GM12878 (cell line): Measurements from ENCODE around the gene LCAT. TPM values are rescaled to one million over a fixed set of nuclear protein-coding genes. Genes with fewer than 3 reads are reported as not detected.

Experiments
- ATAC-seq: fragments of 200-7000 bp; cut with Tn5 transposase; 3 replicates; pipeline ENCODE4 v1.9.1; 2020; ENCODE audit warnings: mild to moderate bottlenecking, moderate library complexity
- BruUV-seq: library from RNA; stranded (reverse); fragments of 400-500 nt; replicated peaks from 2 replicates; lab custom pipeline; 2021; lab: Mats Ljungman, UMichigan
- CTCF ChIA-PET: fragments of 300-600 bp; sonication (Branson Sonifier 250); formaldehyde crosslinking; extraction: SDS; loops from one replicate; lab custom pipeline; 2021; ENCODE audit warnings: inconsistent platforms; lab: Yijun Ruan, JAX
- POLR2A ChIA-PET: fragments of 350-600 bp; formaldehyde crosslinking; extraction: SDS; loops from one replicate; lab custom pipeline; 2021; ENCODE audit warnings: inconsistent platforms; lab: Charles Lee
- RAD21 ChIA-PET: fragments of 300-600 bp; sonication (Branson Sonifier 250); formaldehyde crosslinking; loops from one replicate; lab custom pipeline; 2023; ENCODE audit warnings: antibody characterized with exemption; ENCODE audit not compliant: unreplicated experiment; lab: Charles Lee
- SMC1A ChIA-PET: fragments of 300-600 bp; sonication (Branson Sonifier 250); formaldehyde crosslinking; loops from one replicate; lab custom pipeline; 2023; ENCODE audit not compliant: unreplicated experiment, uncharacterized antibody; lab: Charles Lee
- DNase-seq: peaks from one replicate; pipeline ENCODE4 v3.0.0-alpha.2; 2011; ENCODE audit warnings: low read depth, low spot score
- FAIRE-seq: peaks from 3 replicates; lab custom pipeline; 2011; peaks lifted over from hg19 to GRCh38; lab: Jason Lieb, UNC
- H2AFZ ChIP-seq: 2 replicates; pipeline ENCODE4 v1.6.0; 2011; ENCODE audit warnings: low read depth, low read length, control low read depth; ENCODE audit not compliant: control insufficient read depth
- H3K27ac ChIP-seq: 2 replicates; pipeline ENCODE4 v1.5.1; 2011; ENCODE audit warnings: control low read depth; ENCODE audit not compliant: control insufficient read depth, insufficient read depth
- H3K27me3 ChIP-seq, 2 experiments: replicated peaks in 1 of 2; 2 replicates each; pipeline versions ENCODE4 v1.6.0 to v1.6.1; 2011; ENCODE audit warnings: low read length in 1 of 2; ENCODE audit not compliant: control insufficient read depth in 2 of 2, insufficient read depth in 2 of 2
- H3K36me3 ChIP-seq, 2 experiments: 2 replicates each; pipeline ENCODE4 v1.5.1; 2011; ENCODE audit warnings: low read length in 1 of 2; ENCODE audit not compliant: control insufficient read depth in 2 of 2, insufficient read depth in 2 of 2
- H3K4me1 ChIP-seq: 2 replicates; pipeline ENCODE4 v1.6.1; 2011; ENCODE audit warnings: mild to moderate bottlenecking, low read length, moderate library complexity, mixed read lengths; ENCODE audit not compliant: control insufficient read depth, insufficient read depth
- H3K4me2 ChIP-seq: 2 replicates; pipeline ENCODE4 v1.6.0; 2011; ENCODE audit warnings: control low read depth; ENCODE audit not compliant: control insufficient read depth, insufficient read depth
- H3K4me3 ChIP-seq: fragments of 200-600 bp; sonication (generic); 2 replicates; pipeline ENCODE4 v1.5.1; 2016
- H3K79me2 ChIP-seq: 2 replicates; pipeline ENCODE4 v1.6.0; 2011; ENCODE audit warnings: low read length; ENCODE audit not compliant: control insufficient read depth, insufficient read depth
- H3K9ac ChIP-seq: 2 replicates; pipeline ENCODE4 v1.8.0; 2011; ENCODE audit warnings: low read length, control low read depth, mixed read lengths; ENCODE audit not compliant: control insufficient read depth, insufficient read depth
- H3K9me3 ChIP-seq: replicated peaks from 3 replicates; pipeline ENCODE4 v1.5.1; 2011; ENCODE audit warnings: mild to moderate bottlenecking, low read length; ENCODE audit not compliant: control insufficient read depth, insufficient read depth
- H4K20me1 ChIP-seq: 2 replicates; pipeline ENCODE4 v1.6.0; 2011; ENCODE audit not compliant: control insufficient read depth, insufficient read depth
- CUX1 ChIP-seq: IDR thresholded peaks from 2 replicates; pipeline ENCODE4 v1.6.1; 2012; ENCODE audit warnings: improper control_type of control experiment, low read depth, low read length; ENCODE audit not compliant: insufficient replicate concordance
- IKZF2 ChIP-seq, 2 experiments: fragments of 450-650 bp; IDR thresholded peaks; 2 replicates each; pipeline ENCODE4 v1.6.1; 2017; ENCODE audit warnings: mild to moderate bottlenecking in 2 of 2, moderate library complexity in 2 of 2
- KAT2A ChIP-seq: conservative IDR thresholded peaks from 2 replicates; pipeline ENCODE4 v1.6.1; 2011; ENCODE audit warnings: low read depth, low read length; ENCODE audit not compliant: control insufficient read depth
- NBN ChIP-seq: fragments of 450-650 bp; IDR thresholded peaks from 2 replicates; pipeline ENCODE4 v1.6.1; 2016
- POLR2A ChIP-seq: IDR thresholded peaks from 2 replicates; pipeline ENCODE4 v1.6.1; 2011; ENCODE audit warnings: low read depth, mild to moderate bottlenecking, low read length
- STAT3 ChIP-seq: IDR thresholded peaks from 2 replicates; pipeline ENCODE4 v1.6.1; 2011; ENCODE audit warnings: low read depth, low read length, improper control_type of control experiment
- SUPT20H ChIP-seq: IDR thresholded peaks from 2 replicates; pipeline ENCODE4 v1.6.1; 2011; ENCODE audit warnings: low read depth, mild to moderate bottlenecking, low read length, moderate library complexity, borderline replicate concordance; ENCODE audit not compliant: control insufficient read depth
- TARDBP ChIP-seq: IDR thresholded peaks from 2 replicates; pipeline ENCODE4 v1.6.1; 2016; ENCODE audit warnings: borderline replicate concordance
- WGBS: methylation state at CpG from one replicate; pipeline ENCODE4 v1.1.6; 2016; ENCODE audit warnings: low lambda C conversion rate; ENCODE audit not compliant: insufficient replicate concordance, insufficient coverage; ENCODE audit errors: missing lambda C conversion rate; 5-methylcytosine and 5-hydroxymethylcytosine counted together
- in situ Hi-C: fragments of 300-500 bp; cut with MboI; formaldehyde crosslinking; loops from 9 replicates; pipeline ENCODE4 v1.14.3; 2018; ENCODE audit warnings: mixed read lengths
- intact Hi-C: fragments of 100-400 bp; cut with micrococcal nuclease; formaldehyde crosslinking; loops from one replicate; pipeline ENCODE4 v1.14.2; 2022; ENCODE audit not compliant: unreplicated experiment
- polyA plus RNA-seq, 11 experiments: library from polyadenylated mRNA; depleted of rRNA in 4 of 11; unstranded in 6 of 11; stranded (reverse) in 5 of 11; fragments of >200 nt; fragmentation: Nextera tagmentation in 4 of 11; fragmentation: Illumina TruSeq in 1 of 11; extraction: Ambion mirVana in 4 of 11; extraction: Trizol in 1 of 11; gene quantifications; 1 replicate in 1 of 11; 2 replicates in 10 of 11; pipeline versions ENCODE4 v1.2.1 to v1.2.3, GENCODE V29; 2011 to 2016; ENCODE audit warnings: inconsistent platforms in 2 of 11, missing spikeins in 2 of 11, low read depth in 1 of 11
- total RNA-seq, 4 experiments: library from RNA; depleted of rRNA in 3 of 4; stranded (reverse); fragments of >200 nt in 3 of 4; fragmentation: Illumina TruSeq in 1 of 4; extraction: Trizol in 1 of 4; gene quantifications; 2 replicates each; pipeline versions ENCODE4 v1.2.1 to v1.2.3, GENCODE V29; 2013 to 2021
- TF ChIP-seq, protein P1 (sequence below): fragments of 450-650 bp; IDR thresholded peaks from 2 replicates; pipeline ENCODE4 v1.6.1; 2018; ENCODE audit warnings: mild to moderate bottlenecking, low read depth, moderate library complexity; ENCODE audit not compliant: partially characterized antibody
- TF ChIP-seq, protein P2 (sequence below): fragments of 450-650 bp; IDR thresholded peaks from 2 replicates; pipeline ENCODE4 v1.6.1; 2016; ENCODE audit warnings: mild to moderate bottlenecking, moderate library complexity, borderline replicate concordance

LCAT gene
- total and polyA plus RNA-seq, 10 of the 15 experiments (the other 5 are each of a cell fraction or from before 2014, with no cell fraction given) = 0.61 to 11.7 (median 3.3) TPM

- no TSS peak for BruUV-seq
- FAIRE-seq (no peak), DNase-seq (peak; percentile 65), ATAC-seq (peak; percentile 80)
- Histone ChIP-seq H3K27ac (peak overlapping the region; percentile 98), H2AFZ (no peak overlapping the region), H3K9ac (peak overlapping the region; percentile 94), H3K4me1 (peaks cover 12% of the 10 kb centered on the region), H4K20me1 (no peaks in the 10 kb centered on the region), H3K27me3 (no peaks in the 10 kb centered on the region), H3K4me3 (peak overlapping the region; percentile 89), H3K79me2 (peaks cover 31% of the 10 kb centered on the region), H3K4me2 (peak overlapping the region; percentile 82), H3K9me3 (no peaks in the 10 kb centered on the region), H3K36me3 (peaks cover 18 to 21% of the 10 kb centered on the region in 2 experiments)
- ChIA-PET RAD21 (interaction anchor here (0.6 to 1.7 kb wide), 9 partner anchors 30 to 416 kb away, joined by 3 to 10 read pairs (median 4); partner anchors contain the start of genes RANBP10, SLC12A4 and TSNAXIP1), POLR2A (interaction anchor here (0.5 to 3.4 kb wide), 10 partner anchors 10 to 437 kb away, joined by 3 to 16 read pairs (median 3); partner anchors contain the start of gene SLC12A4), SMC1A (interaction anchor here (1.0 to 2.0 kb wide), 6 partner anchors 46 to 208 kb away, joined by 3 to 5 read pairs (median 4); partner anchors contain the start of gene NFATC3), CTCF (interaction anchor here (0.6 to 3.5 kb wide), 15 partner anchors 9 to 546 kb away, joined by 3 to 15 read pairs (median 4); partner anchors contain the start of gene NRN1L)
- 46% methylated on average over 6 of the region's 6 CpGs for WGBS
- intact Hi-C loops = loop anchor here (2.0 to 5.0 kb wide), 2 partner anchors 90 to 105 kb away; partner anchors contain the start of genes CENPT and NUTF2
- in situ Hi-C loops = no loop called here
- TF ChIP-seq, protein P1, sequence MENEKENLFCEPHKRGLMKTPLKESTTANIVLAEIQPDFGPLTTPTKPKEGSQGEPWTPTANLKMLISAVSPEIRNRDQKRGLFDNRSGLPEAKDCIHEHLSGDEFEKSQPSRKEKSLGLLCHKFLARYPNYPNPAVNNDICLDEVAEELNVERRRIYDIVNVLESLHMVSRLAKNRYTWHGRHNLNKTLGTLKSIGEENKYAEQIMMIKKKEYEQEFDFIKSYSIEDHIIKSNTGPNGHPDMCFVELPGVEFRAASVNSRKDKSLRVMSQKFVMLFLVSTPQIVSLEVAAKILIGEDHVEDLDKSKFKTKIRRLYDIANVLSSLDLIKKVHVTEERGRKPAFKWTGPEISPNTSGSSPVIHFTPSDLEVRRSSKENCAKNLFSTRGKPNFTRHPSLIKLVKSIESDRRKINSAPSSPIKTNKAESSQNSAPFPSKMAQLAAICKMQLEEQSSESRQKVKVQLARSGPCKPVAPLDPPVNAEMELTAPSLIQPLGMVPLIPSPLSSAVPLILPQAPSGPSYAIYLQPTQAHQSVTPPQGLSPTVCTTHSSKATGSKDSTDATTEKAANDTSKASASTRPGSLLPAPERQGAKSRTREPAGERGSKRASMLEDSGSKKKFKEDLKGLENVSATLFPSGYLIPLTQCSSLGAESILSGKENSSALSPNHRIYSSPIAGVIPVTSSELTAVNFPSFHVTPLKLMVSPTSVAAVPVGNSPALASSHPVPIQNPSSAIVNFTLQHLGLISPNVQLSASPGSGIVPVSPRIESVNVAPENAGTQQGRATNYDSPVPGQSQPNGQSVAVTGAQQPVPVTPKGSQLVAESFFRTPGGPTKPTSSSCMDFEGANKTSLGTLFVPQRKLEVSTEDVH = no peak
- TF ChIP-seq SUPT20H (no peak), NBN (no peak), TARDBP (no peak), STAT3 (no peak), POLR2A (no peak), IKZF2 (IDR thresholded peaks at IDR 0.05) (no peak), KAT2A (no peak), CUX1 (no peak)
- TF ChIP-seq, protein P2, sequence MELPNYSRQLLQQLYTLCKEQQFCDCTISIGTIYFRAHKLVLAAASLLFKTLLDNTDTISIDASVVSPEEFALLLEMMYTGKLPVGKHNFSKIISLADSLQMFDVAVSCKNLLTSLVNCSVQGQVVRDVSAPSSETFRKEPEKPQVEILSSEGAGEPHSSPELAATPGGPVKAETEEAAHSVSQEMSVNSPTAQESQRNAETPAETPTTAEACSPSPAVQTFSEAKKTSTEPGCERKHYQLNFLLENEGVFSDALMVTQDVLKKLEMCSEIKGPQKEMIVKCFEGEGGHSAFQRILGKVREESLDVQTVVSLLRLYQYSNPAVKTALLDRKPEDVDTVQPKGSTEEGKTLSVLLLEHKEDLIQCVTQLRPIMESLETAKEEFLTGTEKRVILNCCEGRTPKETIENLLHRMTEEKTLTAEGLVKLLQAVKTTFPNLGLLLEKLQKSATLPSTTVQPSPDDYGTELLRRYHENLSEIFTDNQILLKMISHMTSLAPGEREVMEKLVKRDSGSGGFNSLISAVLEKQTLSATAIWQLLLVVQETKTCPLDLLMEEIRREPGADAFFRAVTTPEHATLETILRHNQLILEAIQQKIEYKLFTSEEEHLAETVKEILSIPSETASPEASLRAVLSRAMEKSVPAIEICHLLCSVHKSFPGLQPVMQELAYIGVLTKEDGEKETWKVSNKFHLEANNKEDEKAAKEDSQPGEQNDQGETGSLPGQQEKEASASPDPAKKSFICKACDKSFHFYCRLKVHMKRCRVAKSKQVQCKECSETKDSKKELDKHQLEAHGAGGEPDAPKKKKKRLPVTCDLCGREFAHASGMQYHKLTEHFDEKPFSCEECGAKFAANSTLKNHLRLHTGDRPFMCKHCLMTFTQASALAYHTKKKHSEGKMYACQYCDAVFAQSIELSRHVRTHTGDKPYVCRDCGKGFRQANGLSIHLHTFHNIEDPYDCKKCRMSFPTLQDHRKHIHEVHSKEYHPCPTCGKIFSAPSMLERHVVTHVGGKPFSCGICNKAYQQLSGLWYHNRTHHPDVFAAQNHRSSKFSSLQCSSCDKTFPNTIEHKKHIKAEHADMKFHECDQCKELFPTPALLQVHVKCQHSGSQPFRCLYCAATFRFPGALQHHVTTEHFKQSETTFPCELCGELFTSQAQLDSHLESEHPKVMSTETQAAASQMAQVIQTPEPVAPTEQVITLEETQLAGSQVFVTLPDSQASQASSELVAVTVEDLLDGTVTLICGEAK = no peak
These were observed 6.9 kb downstream of the LCAT start for GRCh38 chr16:67936880-67937605.
